Activated CD4-positive, alpha-beta T cell treated with anti-CD3 and anti-CD28 coated beads for 48 hours (primary cell): ENCODE data around the gene KRTAP10-9.
"Not testable (repeated sequence)": the region's sequence is repeated elsewhere in the genome, so short reads cannot be mapped to it uniquely, and the experiment has no call there.

Source experiments
- DNase-seq: peaks from one replicate; pipeline ENCODE4 v3.0.0-alpha.2; 2020

The KRTAP10-9 gene

DNA sequence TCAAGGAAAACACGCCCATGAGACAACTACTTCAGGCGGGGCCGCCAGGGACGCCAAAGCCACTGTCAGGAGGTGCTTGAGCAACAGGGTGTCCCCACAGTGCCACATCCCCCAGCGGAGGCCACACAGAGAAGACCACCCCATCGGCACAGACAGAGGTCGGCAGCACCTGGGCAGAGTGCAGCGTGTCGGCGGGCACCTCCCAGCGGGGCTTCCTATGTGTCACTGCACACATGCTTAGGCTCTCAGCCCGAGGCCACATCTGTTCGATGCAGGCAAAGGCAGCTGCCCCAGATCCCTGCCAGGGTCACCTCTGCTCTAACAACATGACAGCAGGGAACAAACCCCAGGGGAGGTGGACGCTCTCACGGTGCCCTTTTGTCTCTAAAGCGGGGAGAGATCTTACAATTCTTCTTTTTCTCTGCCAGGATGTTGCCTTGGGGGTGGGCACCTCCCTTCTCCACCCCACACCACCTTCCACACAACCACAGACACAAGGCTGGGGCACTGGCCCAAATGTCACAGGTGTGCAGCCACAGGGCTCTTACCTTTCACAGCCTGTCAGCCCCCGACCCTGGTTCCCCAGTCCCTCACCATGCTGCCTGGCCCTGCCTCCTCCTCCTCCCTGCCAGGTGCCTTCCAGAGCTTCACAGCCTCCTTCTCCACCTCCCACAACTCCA lies 10.8 kb upstream of the KRTAP10-9 start:
- no peak for DNase-seq

DNA sequence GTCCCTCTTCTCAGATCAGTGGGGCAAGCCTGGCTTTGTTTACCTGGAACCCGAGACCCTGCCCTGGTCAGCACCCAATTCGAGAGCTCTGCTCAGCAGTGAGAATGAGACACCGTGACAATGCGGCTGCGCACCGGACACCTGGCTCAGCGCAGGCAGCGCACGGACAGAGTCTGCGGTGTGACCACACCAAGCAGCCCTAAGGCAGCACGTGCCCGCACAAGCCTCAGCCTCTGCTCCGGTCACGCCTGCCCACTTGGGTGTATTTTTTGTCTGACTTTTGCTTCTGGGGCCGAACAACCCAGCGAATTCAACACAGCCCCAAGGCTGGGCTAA lies 10.3 kb upstream of the KRTAP10-9 start:
- no peak for DNase-seq

DNA sequence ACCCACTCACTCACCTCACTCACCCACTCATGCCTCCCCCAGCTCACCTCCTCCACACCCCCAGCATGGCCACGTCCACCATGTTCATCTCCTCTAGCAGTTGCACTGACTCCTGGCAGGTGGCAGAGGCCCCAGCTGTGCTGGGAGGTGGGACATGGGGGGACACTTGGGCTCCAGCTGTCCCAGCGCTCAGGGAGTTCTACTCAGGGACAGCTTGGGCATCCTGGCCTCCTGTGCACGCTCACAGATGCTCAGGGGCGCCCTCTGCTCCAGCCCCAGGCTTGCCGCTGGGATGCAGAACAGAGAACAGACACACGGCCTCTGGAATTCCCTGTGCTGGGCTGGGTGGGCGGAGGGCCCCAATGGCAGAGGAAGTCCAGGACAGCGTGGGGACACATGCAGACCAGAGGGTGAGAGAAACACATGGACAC lies 9.8 kb upstream of the KRTAP10-9 start:
- no peak for DNase-seq

DNA sequence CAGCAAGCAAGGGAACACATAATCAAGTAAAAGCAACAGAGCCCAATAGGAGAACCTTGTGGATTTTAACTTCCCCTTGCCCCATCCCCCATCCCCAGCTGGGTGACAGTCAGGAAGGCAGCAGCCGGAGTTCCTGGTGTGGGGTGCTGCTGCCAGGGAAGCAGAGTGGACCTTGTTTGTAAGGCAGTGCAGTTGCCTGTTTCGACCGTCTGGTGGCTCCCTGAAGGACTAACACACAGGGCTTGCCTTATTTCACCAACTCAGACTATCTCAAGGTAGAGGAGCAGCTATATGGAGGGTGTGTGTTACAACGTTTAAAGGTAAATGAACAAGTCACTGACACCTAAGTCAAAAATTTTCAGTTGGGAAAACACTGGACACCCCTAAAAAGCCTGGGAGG lies 8.4 kb upstream of the KRTAP10-9 start:
- peak; percentile 25 for DNase-seq

DNA sequence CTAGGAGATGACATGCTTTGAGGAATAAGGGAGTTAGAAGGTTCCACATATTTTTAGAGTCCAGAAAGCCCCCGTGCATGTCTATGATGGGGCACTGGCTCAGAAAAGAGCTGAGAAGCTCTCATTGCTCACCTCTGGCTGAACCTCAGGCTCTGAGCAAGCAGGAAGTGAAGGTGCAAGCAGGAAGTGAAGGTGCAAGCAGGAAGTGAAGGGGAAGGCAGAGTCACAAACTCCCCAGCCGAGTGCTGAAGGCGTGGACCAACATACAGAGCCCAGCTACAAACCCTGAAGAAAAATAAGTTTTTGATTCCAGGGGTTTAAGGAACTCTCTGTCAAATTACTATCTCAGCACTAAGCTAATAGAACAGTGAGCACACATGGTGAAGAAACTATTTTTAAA lies 8.0 kb upstream of the KRTAP10-9 start:
- DNase-seq, result peak; percentile 49

DNA sequence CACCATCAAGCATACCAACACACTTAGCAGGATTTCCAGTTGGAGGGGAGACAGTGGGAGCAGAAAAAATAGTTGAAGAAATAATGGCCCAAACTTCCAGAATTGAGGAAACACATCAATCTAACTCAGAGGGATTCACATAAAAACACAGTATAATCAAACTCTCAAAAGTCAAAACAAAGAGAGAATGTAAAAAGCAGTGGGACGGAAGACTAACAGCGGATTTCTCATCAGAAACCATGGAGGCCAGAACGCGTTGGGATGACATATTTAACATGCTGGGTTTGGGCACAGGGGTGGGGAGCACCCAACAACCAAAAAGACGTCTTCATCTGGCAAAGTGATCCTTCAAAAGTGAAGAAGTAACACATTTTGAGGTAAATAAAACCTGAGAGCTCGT lies 7.0 kb upstream of the KRTAP10-9 start:
- no peak for DNase-seq

DNA sequence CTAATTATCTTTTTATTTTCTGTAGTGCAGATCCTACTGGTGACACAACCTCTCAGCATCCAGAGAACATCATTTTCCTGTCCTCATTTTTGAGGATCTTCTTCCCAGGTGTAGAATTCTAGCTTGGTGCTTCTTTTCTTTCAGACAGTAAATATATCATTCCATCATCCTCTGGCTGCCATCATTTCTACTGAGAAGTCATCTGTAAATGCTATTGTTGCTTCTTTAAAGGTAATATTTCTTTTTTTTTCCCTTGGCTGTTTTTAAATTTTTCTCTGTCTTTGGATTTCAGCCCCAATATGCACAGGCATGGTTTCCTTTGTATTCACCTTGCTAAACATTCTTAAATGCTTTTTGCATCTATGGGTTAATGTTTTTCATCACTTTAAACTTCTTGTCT lies 3.3 kb upstream of the KRTAP10-9 start:
- DNase-seq, result no peak

DNA sequence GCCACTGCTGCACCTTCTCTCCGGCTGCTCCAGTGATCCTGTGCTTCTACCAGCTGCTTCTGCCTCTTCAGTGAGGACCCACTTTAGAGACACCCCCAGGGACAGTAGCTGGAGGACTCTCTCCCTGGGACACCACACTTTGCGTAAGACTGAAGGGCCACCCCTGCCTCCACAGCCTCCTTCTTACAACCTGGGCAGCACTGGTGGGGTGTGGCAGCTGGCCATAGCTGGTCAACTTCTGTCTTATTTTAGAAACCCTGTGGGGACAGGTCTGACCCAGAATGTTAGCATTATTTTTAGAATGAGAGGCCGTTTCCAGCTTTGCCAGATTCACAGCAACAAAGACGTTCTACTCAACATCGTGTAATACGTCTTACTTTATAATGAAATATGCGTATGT lies 1.1 kb upstream of the KRTAP10-9 start:
- no peak for DNase-seq

DNA sequence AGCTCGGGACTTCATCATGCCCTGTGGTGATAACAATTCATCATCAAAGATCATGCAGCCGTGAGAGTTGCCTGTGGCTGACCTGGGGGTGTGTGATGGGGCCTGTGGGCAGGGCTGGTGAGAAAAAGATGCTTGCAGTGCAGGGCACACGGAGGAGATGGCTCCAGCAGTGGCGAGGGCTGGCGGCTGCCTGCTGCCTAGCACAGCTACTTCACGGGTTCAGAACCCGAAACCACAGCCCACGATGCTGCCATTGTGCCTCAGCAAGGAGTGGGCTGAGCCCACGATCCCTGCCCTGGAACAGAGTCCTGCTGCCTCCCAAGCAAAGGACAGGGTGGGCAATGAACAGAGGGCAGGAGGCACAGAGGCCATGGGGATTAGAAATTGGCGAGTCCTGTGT lies 631 bp upstream of the KRTAP10-9 start:
- no peak for DNase-seq

DNA sequence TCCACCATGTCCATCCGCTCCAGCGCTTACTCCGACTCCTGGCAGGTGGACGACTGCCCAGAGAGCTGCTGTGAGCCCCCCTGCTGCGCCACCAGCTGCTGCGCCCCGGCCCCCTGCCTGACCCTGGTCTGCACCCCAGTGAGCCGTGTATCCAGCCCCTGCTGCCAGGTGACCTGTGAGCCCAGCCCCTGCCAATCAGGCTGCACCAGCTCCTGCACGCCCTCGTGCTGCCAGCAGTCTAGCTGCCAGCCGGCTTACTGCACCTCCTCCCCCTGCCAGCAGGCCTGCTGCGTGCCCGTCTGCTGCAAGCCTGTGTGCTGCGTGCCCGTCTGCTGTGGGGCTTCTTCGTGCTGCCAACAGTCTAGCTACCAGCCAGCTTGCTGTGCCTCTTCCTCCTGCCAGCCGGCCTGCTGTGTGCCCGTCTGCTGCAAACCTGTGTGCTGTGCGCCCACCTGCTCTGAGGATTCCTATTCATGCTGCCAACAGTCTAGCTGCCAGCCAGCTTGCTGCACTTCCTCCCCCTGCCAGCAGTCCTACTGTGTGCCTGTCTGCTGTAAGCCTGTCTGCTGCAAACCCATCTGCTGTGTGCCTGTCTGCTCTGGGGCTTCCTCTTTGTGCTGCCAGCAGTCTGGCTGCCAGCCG lies 409 bp downstream of the KRTAP10-9 start:
- DNase-seq, result not testable (repeated sequence)

DNA sequence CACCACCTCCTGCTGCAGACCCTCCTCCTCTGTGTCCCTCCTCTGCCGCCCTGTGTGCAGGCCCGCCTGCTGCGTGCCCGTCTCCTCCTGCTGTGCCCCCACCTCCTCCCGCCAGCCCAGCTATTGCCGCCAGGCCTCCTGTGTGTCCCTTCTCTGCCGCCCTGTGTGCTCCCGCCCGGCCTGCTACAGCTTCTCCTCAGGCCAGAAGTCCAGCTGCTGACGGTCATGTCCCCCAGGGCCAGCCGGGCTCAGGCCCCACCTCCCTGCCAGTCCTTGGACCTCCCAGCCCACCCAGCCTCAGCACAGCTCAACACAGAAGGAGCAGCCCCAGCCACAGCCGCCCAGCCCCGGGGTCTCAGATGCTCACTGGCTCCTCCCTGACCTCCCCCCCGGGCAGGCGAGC lies 939 bp downstream of the KRTAP10-9 start:
- not testable (repeated sequence) for DNase-seq

DNA sequence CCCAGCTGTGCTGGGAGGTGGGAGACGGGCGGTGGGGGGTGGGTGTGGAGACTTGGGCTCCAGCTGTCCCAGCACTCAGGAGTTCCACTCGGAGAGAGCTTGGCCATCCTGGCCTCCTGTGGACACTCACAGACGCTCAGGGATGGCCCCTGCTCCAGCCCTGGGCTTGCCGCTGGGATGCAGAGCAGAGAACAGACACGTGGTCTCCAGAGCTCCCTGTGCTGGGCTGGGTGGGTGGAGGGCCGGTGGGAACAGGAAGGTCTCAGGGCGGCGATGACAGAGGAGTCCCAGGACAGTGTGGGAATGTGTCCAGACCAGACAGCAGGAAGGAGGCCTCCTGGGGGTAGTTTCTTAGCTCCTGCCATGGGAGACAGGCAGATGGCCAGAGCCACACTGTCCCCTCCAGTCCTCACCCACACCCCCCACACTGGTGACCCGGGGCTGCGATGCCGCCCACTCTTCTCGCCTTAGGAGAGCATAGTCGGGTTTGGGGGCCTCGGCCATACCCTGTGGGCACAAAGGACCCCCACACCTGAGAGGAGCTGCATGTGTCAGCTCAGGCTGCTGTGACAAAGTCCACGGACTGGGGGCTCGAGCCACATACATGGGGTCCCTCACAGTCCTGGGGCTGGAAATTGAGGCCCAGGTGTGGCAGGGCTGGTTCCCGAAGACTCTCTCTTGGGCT lies 2.0 kb downstream of the KRTAP10-9 start:
- no peak for DNase-seq

DNA sequence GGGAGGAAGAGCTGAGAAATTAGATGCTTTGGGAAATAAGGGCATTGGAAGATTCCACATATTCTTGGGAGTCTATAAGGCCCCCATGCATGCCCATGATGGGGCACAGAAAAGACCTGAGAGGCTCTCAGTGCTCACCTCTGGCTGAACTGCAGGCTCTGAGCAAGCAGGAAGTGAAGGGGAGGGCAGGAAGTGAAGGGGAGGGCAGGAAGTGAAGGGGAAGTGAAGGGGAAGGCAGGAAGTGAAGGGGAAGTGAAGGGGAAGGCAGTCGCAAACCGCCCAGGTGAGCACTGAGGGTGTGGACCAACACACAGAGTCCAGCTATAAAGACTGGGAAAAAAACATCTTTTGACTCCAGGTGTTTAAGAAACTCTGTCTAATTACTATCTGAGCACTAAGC lies 3.5 kb downstream of the KRTAP10-9 start:
- no peak for DNase-seq

DNA sequence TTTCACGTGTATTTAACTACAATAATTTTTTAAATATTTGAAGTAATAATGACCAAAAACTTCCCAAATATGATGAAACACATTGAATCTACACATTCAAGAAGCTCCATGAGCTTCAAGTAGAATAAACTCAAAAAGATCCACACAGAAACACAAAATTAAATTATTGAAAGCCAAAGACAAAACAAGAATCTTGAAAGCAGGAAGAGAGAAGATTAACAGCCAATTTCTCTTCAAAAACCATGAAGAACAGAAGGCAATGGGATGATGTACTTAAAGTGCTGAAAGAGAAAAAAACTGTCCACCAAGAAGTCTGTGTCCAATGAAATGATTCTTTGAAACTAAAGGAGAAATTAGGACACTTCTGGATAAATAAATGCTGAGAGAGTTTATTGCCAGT lies 5.2 kb downstream of the KRTAP10-9 start:
- DNase-seq, result no peak

DNA sequence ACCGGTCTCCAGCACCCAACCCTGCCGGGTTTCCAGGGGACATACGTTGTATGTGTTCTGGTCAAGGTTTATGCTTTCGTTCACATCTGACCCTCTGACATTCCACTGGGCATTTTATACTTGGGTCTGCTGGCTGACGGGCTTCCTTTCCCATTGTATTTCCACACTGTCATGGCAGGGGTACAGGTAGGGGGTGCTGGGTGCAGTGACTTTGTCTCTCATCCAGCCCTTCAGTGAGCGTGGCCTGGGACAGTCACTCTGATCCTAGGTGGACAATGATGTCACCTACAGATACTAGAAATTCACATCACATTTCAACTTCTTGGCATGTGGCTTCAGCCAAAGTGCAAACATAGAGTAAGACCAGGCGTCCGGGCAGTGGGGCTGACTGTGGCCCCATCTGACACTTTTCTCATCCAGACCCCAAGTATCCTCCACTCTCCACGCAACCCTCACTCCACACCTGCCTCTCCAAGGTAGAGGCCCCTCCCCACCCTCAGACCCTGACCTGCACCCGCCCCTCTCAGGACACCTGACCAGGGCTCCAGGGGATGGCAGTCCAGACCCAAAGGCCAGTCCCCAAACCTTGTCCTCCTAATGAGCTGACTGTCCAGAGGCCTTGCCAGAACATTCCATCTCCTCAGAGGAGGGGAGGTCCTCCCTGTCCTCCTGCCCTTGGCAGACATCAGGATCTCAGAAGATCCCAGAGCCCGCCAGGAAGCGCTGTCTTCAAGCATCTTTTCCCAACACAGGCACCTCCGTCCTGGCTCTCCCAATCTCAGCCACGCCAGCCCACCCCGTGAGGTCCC lies 9.5 kb downstream of the KRTAP10-9 start:
- no peak for DNase-seq

DNA sequence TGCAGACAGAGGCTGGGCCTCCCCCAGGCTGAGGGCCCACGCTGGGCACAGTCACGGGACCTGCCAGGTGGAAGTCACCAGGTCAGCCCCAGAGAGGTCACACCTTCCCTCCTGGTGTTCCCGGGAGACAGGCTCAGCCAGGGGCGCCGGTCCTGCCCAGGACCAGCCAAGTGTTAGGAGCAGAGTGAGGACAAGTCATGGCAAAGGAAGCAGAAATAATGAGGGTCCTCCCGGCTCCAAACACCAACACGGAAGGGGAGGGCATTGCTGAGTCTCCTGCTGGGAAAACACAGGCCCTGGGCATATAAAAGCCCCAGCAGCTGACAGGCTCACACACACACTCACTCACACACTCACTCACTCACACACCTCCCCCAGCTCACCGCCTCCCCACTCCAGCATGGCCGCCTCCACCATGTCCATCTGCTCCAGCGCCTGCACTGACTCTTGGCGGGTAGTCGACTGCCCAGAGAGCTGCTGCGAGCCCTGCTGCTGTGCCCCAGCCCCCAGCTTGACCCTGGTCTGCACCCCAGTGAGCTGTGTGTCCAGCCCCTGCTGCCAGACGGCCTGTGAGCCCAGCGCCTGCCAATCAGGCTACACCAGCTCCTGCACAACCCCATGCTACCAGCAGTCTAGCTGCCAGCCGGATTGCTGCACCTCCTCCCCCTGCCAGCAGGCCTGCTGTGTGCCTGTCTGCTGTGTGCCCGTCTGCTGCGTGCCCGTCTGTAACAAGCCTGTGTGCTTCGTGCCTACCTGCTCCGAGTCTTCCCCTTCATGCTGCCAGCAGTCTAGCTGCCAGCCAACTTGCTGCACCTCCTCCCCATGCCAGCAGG lies 10.3 kb downstream of the KRTAP10-9 start, which contains the start of gene KRTAP10-10:
KRTAP10-10 (plus strand) TSS at position 339 of the 833 bp plus-strand sequence; CDS start at position 401, 62 bp downstream.
- no peak for DNase-seq

DNA sequence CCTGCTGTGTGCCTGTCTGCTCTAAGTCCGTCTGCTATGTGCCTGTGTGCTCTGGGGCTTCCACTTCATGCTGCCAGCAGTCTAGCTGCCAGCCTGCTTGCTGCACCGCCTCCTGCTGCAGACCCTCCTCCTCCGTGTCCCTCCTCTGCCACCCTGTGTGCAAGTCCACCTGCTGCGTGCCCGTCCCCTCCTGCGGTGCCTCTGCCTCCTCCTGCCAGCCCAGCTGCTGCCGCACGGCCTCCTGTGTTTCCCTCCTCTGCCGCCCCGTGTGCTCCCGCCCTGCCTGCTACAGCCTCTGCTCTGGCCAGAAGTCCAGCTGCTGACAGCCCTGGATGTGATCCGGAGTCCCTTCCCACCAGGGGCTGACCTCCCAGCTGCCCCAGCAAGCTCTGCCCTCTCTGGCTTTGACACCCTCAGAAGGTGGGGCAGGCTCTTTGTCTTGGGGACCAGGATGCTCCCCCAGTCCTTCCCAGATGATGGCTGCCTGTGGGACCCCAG lies 11.0 kb downstream of the KRTAP10-9 start:
- not testable (repeated sequence) for DNase-seq

DNA sequence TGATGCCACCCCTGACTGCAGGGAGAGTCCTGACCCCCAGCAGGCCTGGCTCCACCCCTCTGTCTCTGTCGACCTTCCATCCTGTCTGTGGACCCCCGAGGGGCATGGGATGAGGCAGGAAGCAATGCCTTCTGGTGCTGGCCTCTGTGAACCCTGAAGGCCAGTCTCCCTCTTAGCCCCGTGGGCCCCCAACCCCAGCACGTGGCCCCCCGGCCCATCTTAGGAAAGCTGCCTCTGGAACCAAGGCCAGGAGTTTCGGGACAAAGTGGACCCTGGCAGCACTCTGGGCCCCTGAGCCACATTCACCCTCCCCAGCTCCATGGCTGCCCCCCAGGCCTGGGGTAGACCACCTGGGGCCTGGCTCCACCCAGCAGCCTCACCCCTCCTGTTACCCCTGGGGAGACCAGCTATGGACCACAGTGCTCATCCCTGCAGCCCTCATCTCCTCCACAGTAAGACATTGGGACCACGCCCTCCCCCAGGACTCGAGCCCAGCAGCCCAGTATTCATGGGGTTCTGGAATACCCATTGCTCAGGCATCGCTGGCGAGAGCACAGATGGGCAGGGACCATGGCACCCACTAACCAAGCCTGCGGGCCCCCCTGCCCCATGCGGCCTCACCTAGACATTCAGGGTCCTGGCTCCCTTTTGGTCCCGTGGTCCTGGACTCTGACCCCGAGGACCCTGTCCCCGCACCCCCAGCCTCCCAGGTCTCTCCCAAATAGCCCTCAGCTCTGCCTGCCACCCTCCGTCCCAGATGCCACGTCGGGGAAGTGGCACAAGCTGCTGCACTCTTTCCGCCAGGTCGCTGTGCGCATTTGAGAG lies 11.8 kb downstream of the KRTAP10-9 start:
- not testable (repeated sequence) for DNase-seq

DNA sequence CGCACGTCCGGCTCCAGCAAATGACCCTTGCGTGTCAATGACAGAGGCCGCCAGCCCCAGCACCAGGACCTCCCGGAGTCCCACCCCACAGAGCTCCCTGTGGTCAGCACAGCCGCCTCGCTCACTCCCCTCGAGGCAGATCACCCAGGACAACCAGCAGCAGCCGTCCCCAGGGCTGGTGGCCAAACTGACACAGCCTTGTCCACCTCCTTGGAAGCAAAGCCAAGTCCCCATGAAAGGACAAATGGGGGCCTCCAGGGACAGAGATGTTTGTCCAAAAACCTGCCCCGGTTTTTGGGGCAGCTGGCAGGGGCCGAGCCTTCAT lies 12.4 kb downstream of the KRTAP10-9 start:
- DNase-seq, result no peak

DNA sequence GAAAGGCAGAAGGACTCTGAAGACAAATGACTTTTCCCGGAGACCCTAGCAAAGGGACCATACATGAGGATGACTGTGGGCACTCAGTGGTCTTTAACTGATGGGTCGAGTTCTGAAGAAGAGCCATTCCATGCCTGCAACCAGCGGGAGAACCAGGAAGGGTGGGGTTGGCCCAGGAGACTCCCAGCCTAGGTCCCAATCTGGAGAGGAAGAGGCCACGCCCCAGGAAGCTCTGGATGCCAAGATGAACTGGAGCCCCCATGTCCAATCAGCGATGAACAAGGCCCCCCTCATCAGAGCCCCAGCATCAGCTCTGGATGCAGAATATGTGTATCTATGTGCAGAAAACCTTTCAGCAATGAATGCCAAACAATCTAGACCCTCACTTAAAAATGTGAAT lies 13.9 kb downstream of the KRTAP10-9 start:
- DNase-seq, result no peak

DNA sequence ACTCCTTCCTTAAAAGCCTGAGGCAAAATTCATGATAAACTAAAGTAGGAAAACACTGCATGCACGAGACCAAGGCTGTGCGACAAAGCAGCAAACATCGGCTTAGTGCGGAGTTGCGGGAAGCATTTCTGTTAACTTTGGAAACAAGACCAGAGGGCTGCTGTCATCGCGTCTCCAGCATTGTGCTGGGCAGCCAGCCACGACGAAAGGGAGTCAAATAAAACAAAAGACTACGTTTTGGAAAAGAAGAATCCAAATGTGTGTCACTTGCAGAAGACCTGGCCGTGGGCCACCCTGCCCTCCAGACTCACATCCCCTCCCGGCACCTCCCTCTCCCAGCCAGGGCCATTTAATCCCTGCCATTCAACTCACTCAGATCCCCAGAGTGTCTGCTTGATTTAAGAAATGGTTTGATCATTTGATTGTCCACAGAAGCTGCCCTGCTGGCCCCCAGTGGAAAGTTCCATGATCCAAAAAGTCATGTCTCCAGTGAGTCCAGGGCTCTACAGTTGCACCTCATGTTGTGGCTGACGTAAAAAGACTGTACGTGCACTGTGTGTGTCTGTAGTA lies 16.9 kb downstream of the KRTAP10-9 start:
- DNase-seq, result no peak
